GM18520 (cell line): ENCODE results near the gene SLC25A38.
A peak's percentile ranks its signal among the peaks of the same experiment; 100 is the strongest.
"Not testable (repeated sequence)": the region's sequence is repeated elsewhere in the genome, so short reads cannot be mapped to it uniquely, and the experiment has no call there.

Source experiments
- ATAC-seq: cut with Tn5 transposase; IDR thresholded peaks from one replicate; pipeline ENCODE4 v1.9.1; 2021; ENCODE audit not compliant: unreplicated experiment

SLC25A38 gene

GRCh38 chr3:39383045-39383880 lies at the start of gene SLC25A38:
TSS of gene SLC25A38 (plus strand) at chr3:39383370. CDS start at chr3:39383725, 355 bp downstream.
- peak; percentile 43 for ATAC-seq

GRCh38 chr3:39333607-39334006 lies 49.6 kb upstream of the SLC25A38 start:
- no peak for ATAC-seq

- ATAC-seq, result no peak
Measured at GRCh38 chr3:39334205-39334604, 49.0 kb upstream of the SLC25A38 start.

GRCh38 chr3:39338201-39338600 lies 45.0 kb upstream of the SLC25A38 start:
- no peak for ATAC-seq

- no peak for ATAC-seq
Measured at GRCh38 chr3:39339086-39339485, 44.1 kb upstream of the SLC25A38 start.

- no peak for ATAC-seq
Measured at GRCh38 chr3:39343076-39343717, 40.0 kb upstream of the SLC25A38 start.

GRCh38 chr3:39343760-39344159 lies 39.4 kb upstream of the SLC25A38 start:
- ATAC-seq, result no peak

- ATAC-seq, result no peak
Measured at GRCh38 chr3:39344746-39345344, 38.3 kb upstream of the SLC25A38 start.

- no peak for ATAC-seq
Measured at GRCh38 chr3:39346785-39347585, 36.2 kb upstream of the SLC25A38 start.

- no peak for ATAC-seq
Measured at GRCh38 chr3:39347586-39347876, 35.6 kb upstream of the SLC25A38 start.

GRCh38 chr3:39349080-39349479 lies 34.1 kb upstream of the SLC25A38 start:
- no peak for ATAC-seq

- no peak for ATAC-seq
Measured at GRCh38 chr3:39350714-39351113, 32.5 kb upstream of the SLC25A38 start.

GRCh38 chr3:39351134-39351533 lies 32.0 kb upstream of the SLC25A38 start:
- not testable (repeated sequence) for ATAC-seq

- not testable (repeated sequence) for ATAC-seq
Measured at GRCh38 chr3:39353168-39353927, 29.8 kb upstream of the SLC25A38 start.

- no peak for ATAC-seq
Measured at GRCh38 chr3:39358333-39358732, 24.8 kb upstream of the SLC25A38 start.

GRCh38 chr3:39361252-39361927 lies 21.8 kb upstream of the SLC25A38 start:
- ATAC-seq, result no peak

- no peak for ATAC-seq
Measured at GRCh38 chr3:39362192-39362591, 21.0 kb upstream of the SLC25A38 start.

GRCh38 chr3:39362812-39363211 lies 20.4 kb upstream of the SLC25A38 start:
- no peak for ATAC-seq

- not testable (repeated sequence) for ATAC-seq
Measured at GRCh38 chr3:39370450-39370849, 12.7 kb upstream of the SLC25A38 start.

GRCh38 chr3:39372833-39373232 lies 10.3 kb upstream of the SLC25A38 start:
- no peak for ATAC-seq
